ENCODE measurements around the gene PRIMPOL. TPM values are rescaled to one million over a fixed set of nuclear protein-coding genes. Genes with fewer than 3 reads are reported as not detected.

Gene PRIMPOL
- 16.3 and 22.3 TPM in 2 replicates for total RNA-seq

GRCh38 chr4:184649026-184649970, at the start of gene PRIMPOL, which contains the start of gene CASP3:
PRIMPOL (plus strand) TSS chr4:184649738; CDS start chr4:184657141, 7,403 bp downstream.
CASP3 (minus strand) TSS chr4:184649447; CDS start chr4:184638453, 10,994 bp downstream.

GRCh38 chr4:184733654-184734524, 84.4 kb downstream of the PRIMPOL start, which contains the start of gene CENPU:
CENPU (minus strand) TSS chr4:184734096; CDS start chr4:184734062, 34 bp downstream.

Other genes starting within 250 kb of the PRIMPOL start
- 23.2 and 40.0 TPM in 2 replicates for gene IRF2, start 175.2 kb upstream of the PRIMPOL start, total RNA-seq
- 34.7 and 50.6 TPM in 2 replicates for gene CASP3, start 291 bp upstream of the PRIMPOL start, total RNA-seq
- 5.6 and 41.0 TPM in 2 replicates for gene CENPU, start 84.4 kb downstream of the PRIMPOL start, total RNA-seq
- gene ACSL1, start 176.2 kb downstream of the PRIMPOL start, total RNA-seq: 29.7 and 30.7 TPM in 2 replicates